Brain pericyte (primary cell): ENCODE measurements around the gene ADAMTSL4.
A peak's percentile ranks its signal among the peaks of the same experiment; 100 is the strongest.
"Not testable (repeated sequence)": the region's sequence is repeated elsewhere in the genome, so short reads cannot be mapped to it uniquely, and the experiment has no call there.

Experiments
- DNase-seq: peaks from one replicate; pipeline ENCODE4 v3.0.0-alpha.2; 2012; ENCODE audit warnings: low read depth, low spot score

The ADAMTSL4 gene

GRCh38 chr1:150555198-150555970 is 6.2 kb downstream of the ADAMTSL4 start:
- DNase-seq = no peak

GRCh38 chr1:150555971-150556865 is 7.0 kb downstream of the ADAMTSL4 start:
- DNase-seq = no peak

GRCh38 chr1:150557065-150557600 is 7.9 kb downstream of the ADAMTSL4 start:
- DNase-seq = no peak

GRCh38 chr1:150557813-150558212 is 8.6 kb downstream of the ADAMTSL4 start:
- DNase-seq = no peak

GRCh38 chr1:150558303-150558704 is 9.1 kb downstream of the ADAMTSL4 start:
- no peak for DNase-seq

- DNase-seq = no peak
These were observed 9.8 kb downstream of the ADAMTSL4 start for GRCh38 chr1:150558761-150559655.

- no peak for DNase-seq
These were observed 10.4 kb downstream of the ADAMTSL4 start for GRCh38 chr1:150559656-150560010.

GRCh38 chr1:150560011-150560438 is 10.8 kb downstream of the ADAMTSL4 start:
- DNase-seq = no peak

GRCh38 chr1:150560576-150561253 is 11.5 kb downstream of the ADAMTSL4 start:
- DNase-seq = no peak

GRCh38 chr1:150561254-150561973 is 12.2 kb downstream of the ADAMTSL4 start:
- DNase-seq = peak; percentile 94

- DNase-seq = peak; percentile 86
These were observed 12.8 kb downstream of the ADAMTSL4 start for GRCh38 chr1:150561974-150562445.

GRCh38 chr1:150562446-150563339 is 13.5 kb downstream of the ADAMTSL4 start:
- no peak for DNase-seq

GRCh38 chr1:150563340-150564038 is 14.3 kb downstream of the ADAMTSL4 start:
- no peak for DNase-seq

- no peak for DNase-seq
These were observed 15.1 kb downstream of the ADAMTSL4 start for GRCh38 chr1:150564051-150564991.

- not testable (repeated sequence) for DNase-seq
These were observed 16.2 kb downstream of the ADAMTSL4 start for GRCh38 chr1:150565240-150565991.

GRCh38 chr1:150566589-150567340 is 17.6 kb downstream of the ADAMTSL4 start:
- no peak for DNase-seq
